Measurements from ENCODE around the gene ITGA2.

The ITGA2 gene

GRCh38 chr5:53120165-53120564, 131.0 kb downstream of the ITGA2 start:
- no peak overlapping the region for H3K4me3 ChIP-seq (ENCODE audit: low read length)
- H3K9me3 ChIP-seq (ENCODE audit: insufficient read depth, low read depth, low read length): no peaks in the 10 kb centered on the region
- no peaks in the 10 kb centered on the region for H3K36me3 ChIP-seq (ENCODE audit: insufficient read depth, low read length)
- no peaks in the 10 kb centered on the region for H3K4me1 ChIP-seq (ENCODE audit: insufficient read depth, low read length)
- H3K27ac ChIP-seq (ENCODE audit: low read depth, low read length): no peak overlapping the region
- H3K27me3 ChIP-seq (ENCODE audit: insufficient read depth, low read length): no peaks in the 10 kb centered on the region
- no peak overlapping the region for H3K9ac ChIP-seq (ENCODE audit: low read depth, low read length)
- 95% methylated on average over 1 of the region's 1 CpG for WGBS

- H3K9me3 ChIP-seq (ENCODE audit: insufficient read depth, low read depth, low read length): no peaks in the 10 kb centered on the region
Measured at GRCh38 chr5:53123702-53124101, 134.6 kb downstream of the ITGA2 start.

GRCh38 chr5:53126521-53126920, 137.4 kb downstream of the ITGA2 start:
- H3K27ac ChIP-seq (ENCODE audit: low read depth, low read length): no peak overlapping the region
- 95% methylated on average over 3 of the region's 3 CpGs for WGBS
- no peak overlapping the region for H3K4me3 ChIP-seq (ENCODE audit: low read length)
- no peak overlapping the region for H3K9ac ChIP-seq (ENCODE audit: low read depth, low read length)
- H3K4me1 ChIP-seq (ENCODE audit: insufficient read depth, low read length): no peaks in the 10 kb centered on the region
- no peaks in the 10 kb centered on the region for H3K27me3 ChIP-seq (ENCODE audit: insufficient read depth, low read length)
- H3K36me3 ChIP-seq (ENCODE audit: insufficient read depth, low read length): no peaks in the 10 kb centered on the region
- no peaks in the 10 kb centered on the region for H3K9me3 ChIP-seq (ENCODE audit: insufficient read depth, low read depth, low read length)

More at GRCh38 chr5:53123702-53124101, 134.6 kb downstream of the ITGA2 start:
- Histone ChIP-seq H3K9ac (ENCODE audit: low read depth, low read length) (no peak overlapping the region), H3K27me3 (ENCODE audit: insufficient read depth, low read length) (no peaks in the 10 kb centered on the region), H3K4me1 (ENCODE audit: insufficient read depth, low read length) (no peaks in the 10 kb centered on the region), H3K27ac (ENCODE audit: low read depth, low read length) (no peak overlapping the region), H3K4me3 (ENCODE audit: low read length) (no peak overlapping the region), H3K36me3 (ENCODE audit: insufficient read depth, low read length) (no peaks in the 10 kb centered on the region)

GRCh38 chr5:53127107-53127506, 138.0 kb downstream of the ITGA2 start:
- H3K27me3 ChIP-seq (ENCODE audit: insufficient read depth, low read length): no peaks in the 10 kb centered on the region
- H3K9ac ChIP-seq (ENCODE audit: low read depth, low read length): no peak overlapping the region
- H3K36me3 ChIP-seq (ENCODE audit: insufficient read depth, low read length): no peaks in the 10 kb centered on the region
- H3K27ac ChIP-seq (ENCODE audit: low read depth, low read length): no peak overlapping the region
- no CpG with 5 or more reads among the region's 1 CpG for WGBS
- no peaks in the 10 kb centered on the region for H3K4me1 ChIP-seq (ENCODE audit: insufficient read depth, low read length)
- no peak overlapping the region for H3K4me3 ChIP-seq (ENCODE audit: low read length)
- no peaks in the 10 kb centered on the region for H3K9me3 ChIP-seq (ENCODE audit: insufficient read depth, low read depth, low read length)

- no peaks in the 10 kb centered on the region for H3K9me3 ChIP-seq (ENCODE audit: insufficient read depth, low read depth, low read length)
- no peaks in the 10 kb centered on the region for H3K36me3 ChIP-seq (ENCODE audit: insufficient read depth, low read length)
- no peak overlapping the region for H3K9ac ChIP-seq (ENCODE audit: low read depth, low read length)
- H3K27ac ChIP-seq (ENCODE audit: low read depth, low read length): no peak overlapping the region
- H3K4me1 ChIP-seq (ENCODE audit: insufficient read depth, low read length): no peaks in the 10 kb centered on the region
- WGBS: 96% methylated on average over 1 of the region's 1 CpG
- no peaks in the 10 kb centered on the region for H3K27me3 ChIP-seq (ENCODE audit: insufficient read depth, low read length)
- H3K4me3 ChIP-seq (ENCODE audit: low read length): no peak overlapping the region
Measured at GRCh38 chr5:53128481-53128880, 139.3 kb downstream of the ITGA2 start.

GRCh38 chr5:53130266-53130665, 141.1 kb downstream of the ITGA2 start:
- no peak overlapping the region for H3K9ac ChIP-seq (ENCODE audit: low read depth, low read length)
- WGBS: 93% methylated on average over 2 of the region's 2 CpGs
- H3K4me3 ChIP-seq (ENCODE audit: low read length): no peak overlapping the region
- H3K27me3 ChIP-seq (ENCODE audit: insufficient read depth, low read length): no peaks in the 10 kb centered on the region
- H3K4me1 ChIP-seq (ENCODE audit: insufficient read depth, low read length): no peaks in the 10 kb centered on the region
- H3K36me3 ChIP-seq (ENCODE audit: insufficient read depth, low read length): no peaks in the 10 kb centered on the region
- H3K27ac ChIP-seq (ENCODE audit: low read depth, low read length): no peak overlapping the region
- no peaks in the 10 kb centered on the region for H3K9me3 ChIP-seq (ENCODE audit: insufficient read depth, low read depth, low read length)

GRCh38 chr5:53133020-53133419, 143.9 kb downstream of the ITGA2 start:
- no peak overlapping the region for H3K9ac ChIP-seq (ENCODE audit: low read depth, low read length)
- no peaks in the 10 kb centered on the region for H3K36me3 ChIP-seq (ENCODE audit: insufficient read depth, low read length)
- no peaks in the 10 kb centered on the region for H3K4me1 ChIP-seq (ENCODE audit: insufficient read depth, low read length)
- no peak overlapping the region for H3K4me3 ChIP-seq (ENCODE audit: low read length)
- 100% methylated on average over 1 of the region's 1 CpG for WGBS
- H3K9me3 ChIP-seq (ENCODE audit: insufficient read depth, low read depth, low read length): no peaks in the 10 kb centered on the region
- H3K27me3 ChIP-seq (ENCODE audit: insufficient read depth, low read length): no peaks in the 10 kb centered on the region
- no peak overlapping the region for H3K27ac ChIP-seq (ENCODE audit: low read depth, low read length)
